K562 (cell line): ENCODE measurements around the gene UNC5B. TPM values are rescaled to one million over a fixed set of nuclear protein-coding genes. Genes with fewer than 3 reads are reported as not detected.

Experiments used
- GABPA ChIP-seq: fragments of 200-800 bp; sonication (Bioruptor generic); conservative IDR thresholded peaks from 2 replicates; pipeline ENCODE4 v1.6.1; 2016; ENCODE audit warnings: low read depth, missing genetic modification characterization, missing compliant biosample characterization
- MAFF ChIP-seq: IDR thresholded peaks from 2 replicates; pipeline ENCODE4 v1.6.1; 2012; ENCODE audit warnings: low read length, improper control_type of control experiment
- NFE2 ChIP-seq: IDR thresholded peaks from 2 replicates; pipeline ENCODE4 v1.6.1; 2014; ENCODE audit warnings: antibody characterized with exemption, low read depth
- RBM14 ChIP-seq: fragments of 200-400 bp; formaldehyde crosslinking; IDR thresholded peaks from 2 replicates; pipeline ENCODE4 v1.6.1; 2018; ENCODE audit warnings: low read depth, mild to moderate bottlenecking, low read length, moderate library complexity, borderline replicate concordance; ENCODE audit not compliant: insufficient read depth
- RBM15 ChIP-seq: fragments of 200-400 bp; formaldehyde crosslinking; IDR thresholded peaks from 2 replicates; pipeline ENCODE4 v1.6.1; 2018; ENCODE audit warnings: mild to moderate bottlenecking, low read length, moderate library complexity; ENCODE audit not compliant: insufficient read depth
- SIN3B ChIP-seq: fragments of 450-650 bp; IDR thresholded peaks from 2 replicates; pipeline ENCODE4 v1.6.1; 2017; ENCODE audit warnings: low read depth, mild to moderate bottlenecking, moderate library complexity
- ZBTB17 ChIP-seq: fragments of 450-650 bp; formaldehyde crosslinking; IDR thresholded peaks from 2 replicates; pipeline ENCODE4 v1.4.0; 2020; ENCODE audit warnings: mild to moderate bottlenecking
- ZFP30 ChIP-seq: fragments of 250-450 bp; sonication (Bioruptor Pico); IDR thresholded peaks from 2 replicates; pipeline ENCODE4 v1.8.0; 2022; ENCODE audit warnings: moderate library complexity, mild to moderate bottlenecking, inconsistent platforms, borderline replicate concordance
- ZKSCAN3 ChIP-seq: fragments of 250-450 bp; sonication (Bioruptor Pico); IDR thresholded peaks from 2 replicates; pipeline ENCODE4 v1.4.0; 2020
- ZMIZ1 ChIP-seq, 2 experiments: fragments of 150-350 bp in 1 of 2; IDR thresholded peaks; 2 replicates each; pipeline ENCODE4 v1.6.1; 2012 to 2016; ENCODE audit warnings: low read depth in 2 of 2, low read length in 2 of 2, mild to moderate bottlenecking in 1 of 2, moderate library complexity in 1 of 2
- ZNF12 ChIP-seq: sonication (generic); formaldehyde crosslinking; IDR thresholded peaks from 2 replicates; pipeline ENCODE4 v1.4.0; 2020; ENCODE audit warnings: mild to moderate bottlenecking, missing genetic modification reagents
- ZNF23 ChIP-seq: fragments of 250-450 bp; sonication (Bioruptor Pico); IDR thresholded peaks from 2 replicates; pipeline ENCODE4 v1.4.0; 2020; ENCODE audit warnings: mild to moderate bottlenecking
- ZNF57 ChIP-seq: fragments of 450-650 bp; formaldehyde crosslinking; IDR thresholded peaks from 2 replicates; pipeline ENCODE4 v1.4.0; 2020; ENCODE audit warnings: mild to moderate bottlenecking, moderate library complexity
- polyA plus RNA-seq, 8 experiments: library from polyadenylated mRNA; depleted of rRNA in 4 of 8; stranded (reverse) in 5 of 8; unstranded in 3 of 8; fragments of >200 nt; fragmentation: Nextera tagmentation in 2 of 8; fragmentation: Illumina TruSeq in 1 of 8; extraction: Ambion mirVana in 2 of 8; extraction: Trizol in 1 of 8; gene quantifications; 2 replicates each; pipeline versions ENCODE4 v1.2.1 to v1.2.3, GENCODE V29; 2011 to 2014; ENCODE audit warnings: inconsistent platforms in 1 of 8, missing spikeins in 1 of 8
- total RNA-seq, 7 experiments: library from RNA; depleted of rRNA in 6 of 7; stranded (reverse); fragments of >200 nt in 6 of 7; fragmentation: Illumina TruSeq in 2 of 7; extraction: Trizol in 2 of 7; gene quantifications; 2 replicates each; pipeline versions ENCODE4 v1.2.1 to v1.2.3, GENCODE V29; 2011 to 2021; ENCODE audit warnings: low replicate concordance in 1 of 7
- TF ChIP-seq, protein P1 (sequence below): fragments of 150-350 bp; conservative IDR thresholded peaks from 2 replicates; pipeline ENCODE4 v1.6.1; 2014; ENCODE audit warnings: low read length
- TF ChIP-seq, protein P2 (sequence below): fragments of 450-650 bp; IDR thresholded peaks from 2 replicates; pipeline ENCODE4 v1.6.1; 2018; ENCODE audit not compliant: partially characterized antibody
- TF ChIP-seq, protein P3 (sequence below), 2 experiments: fragments of 450-650 bp; IDR thresholded peaks; 2 replicates each; pipeline ENCODE4 v1.6.1; 2016

UNC5B gene
- total and polyA plus RNA-seq, 9 of the 15 experiments (the other 6 are each of a cell fraction or from before 2014, with no cell fraction given): 0.10 to 8.4 (median 2.1) TPM

DNA sequence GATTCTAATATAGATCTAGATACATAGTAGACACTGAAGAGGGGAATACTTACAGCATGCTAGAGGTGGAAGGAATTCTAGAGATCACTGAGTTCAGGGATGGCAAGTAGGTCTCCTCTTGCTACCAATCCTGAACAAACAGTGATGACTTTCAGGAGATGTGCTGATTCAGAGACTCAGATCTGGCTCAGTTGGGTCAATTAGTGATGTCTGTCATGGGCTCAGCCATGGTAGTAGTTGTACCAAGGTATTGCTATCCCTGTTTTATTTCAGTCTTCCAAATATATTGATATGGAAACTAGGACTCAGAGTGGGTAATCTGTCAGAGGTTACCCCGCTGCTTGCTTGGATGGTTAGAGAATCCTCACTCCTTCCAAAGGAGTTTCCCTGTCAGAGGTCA is 38.5 kb downstream of the UNC5B start (continued):
- peak in 1 of 2 experiments; percentile 72; a peak in 2 of 4 replicates for TF ChIP-seq ZMIZ1 (IDR thresholded peaks at IDR 0.05; ENCODE audit: low read depth in 2 of 2, low read length in 2 of 2)
- no peak for TF ChIP-seq ZNF12 (CRISPR knock-in tag)
- TF ChIP-seq, protein P1, sequence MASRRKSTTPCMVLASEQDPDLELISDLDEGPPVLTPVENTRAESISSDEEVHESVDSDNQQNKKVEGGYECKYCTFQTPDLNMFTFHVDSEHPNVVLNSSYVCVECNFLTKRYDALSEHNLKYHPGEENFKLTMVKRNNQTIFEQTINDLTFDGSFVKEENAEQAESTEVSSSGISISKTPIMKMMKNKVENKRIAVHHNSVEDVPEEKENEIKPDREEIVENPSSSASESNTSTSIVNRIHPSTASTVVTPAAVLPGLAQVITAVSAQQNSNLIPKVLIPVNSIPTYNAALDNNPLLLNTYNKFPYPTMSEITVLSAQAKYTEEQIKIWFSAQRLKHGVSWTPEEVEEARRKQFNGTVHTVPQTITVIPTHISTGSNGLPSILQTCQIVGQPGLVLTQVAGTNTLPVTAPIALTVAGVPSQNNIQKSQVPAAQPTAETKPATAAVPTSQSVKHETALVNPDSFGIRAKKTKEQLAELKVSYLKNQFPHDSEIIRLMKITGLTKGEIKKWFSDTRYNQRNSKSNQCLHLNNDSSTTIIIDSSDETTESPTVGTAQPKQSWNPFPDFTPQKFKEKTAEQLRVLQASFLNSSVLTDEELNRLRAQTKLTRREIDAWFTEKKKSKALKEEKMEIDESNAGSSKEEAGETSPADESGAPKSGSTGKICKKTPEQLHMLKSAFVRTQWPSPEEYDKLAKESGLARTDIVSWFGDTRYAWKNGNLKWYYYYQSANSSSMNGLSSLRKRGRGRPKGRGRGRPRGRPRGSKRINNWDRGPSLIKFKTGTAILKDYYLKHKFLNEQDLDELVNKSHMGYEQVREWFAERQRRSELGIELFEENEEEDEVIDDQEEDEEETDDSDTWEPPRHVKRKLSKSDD: no peak
- TF ChIP-seq, protein P2, sequence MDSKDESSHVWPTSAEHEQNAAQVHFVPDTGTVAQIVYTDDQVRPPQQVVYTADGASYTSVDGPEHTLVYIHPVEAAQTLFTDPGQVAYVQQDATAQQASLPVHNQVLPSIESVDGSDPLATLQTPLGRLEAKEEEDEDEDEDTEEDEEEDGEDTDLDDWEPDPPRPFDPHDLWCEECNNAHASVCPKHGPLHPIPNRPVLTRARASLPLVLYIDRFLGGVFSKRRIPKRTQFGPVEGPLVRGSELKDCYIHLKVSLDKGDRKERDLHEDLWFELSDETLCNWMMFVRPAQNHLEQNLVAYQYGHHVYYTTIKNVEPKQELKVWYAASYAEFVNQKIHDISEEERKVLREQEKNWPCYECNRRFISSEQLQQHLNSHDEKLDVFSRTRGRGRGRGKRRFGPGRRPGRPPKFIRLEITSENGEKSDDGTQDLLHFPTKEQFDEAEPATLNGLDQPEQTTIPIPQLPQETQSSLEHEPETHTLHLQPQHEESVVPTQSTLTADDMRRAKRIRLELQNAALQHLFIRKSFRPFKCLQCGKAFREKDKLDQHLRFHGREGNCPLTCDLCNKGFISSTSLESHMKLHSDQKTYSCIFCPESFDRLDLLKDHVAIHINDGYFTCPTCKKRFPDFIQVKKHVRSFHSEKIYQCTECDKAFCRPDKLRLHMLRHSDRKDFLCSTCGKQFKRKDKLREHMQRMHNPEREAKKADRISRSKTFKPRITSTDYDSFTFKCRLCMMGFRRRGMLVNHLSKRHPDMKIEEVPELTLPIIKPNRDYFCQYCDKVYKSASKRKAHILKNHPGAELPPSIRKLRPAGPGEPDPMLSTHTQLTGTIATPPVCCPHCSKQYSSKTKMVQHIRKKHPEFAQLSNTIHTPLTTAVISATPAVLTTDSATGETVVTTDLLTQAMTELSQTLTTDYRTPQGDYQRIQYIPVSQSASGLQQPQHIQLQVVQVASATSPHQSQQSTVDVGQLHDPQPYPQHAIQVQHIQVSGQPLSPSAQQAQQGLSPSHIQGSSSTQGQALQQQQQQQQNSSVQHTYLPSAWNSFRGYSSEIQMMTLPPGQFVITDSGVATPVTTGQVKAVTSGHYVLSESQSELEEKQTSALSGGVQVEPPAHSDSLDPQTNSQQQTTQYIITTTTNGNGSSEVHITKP: no peak
- no peak for TF ChIP-seq ZKSCAN3
- TF ChIP-seq ZBTB17 (CRISPR knock-in tag): peak; percentile 97
- no peak for TF ChIP-seq ZNF57
- TF ChIP-seq MAFF: peak; percentile 4; the same call in 1 of the 2 replicates
- no peak for TF ChIP-seq GABPA (tag)
- no peak for TF ChIP-seq ZFP30 (CRISPR knock-in tag)
- TF ChIP-seq SIN3B: no peak
- TF ChIP-seq ZNF23: peak; percentile 99
- TF ChIP-seq, protein P3, sequence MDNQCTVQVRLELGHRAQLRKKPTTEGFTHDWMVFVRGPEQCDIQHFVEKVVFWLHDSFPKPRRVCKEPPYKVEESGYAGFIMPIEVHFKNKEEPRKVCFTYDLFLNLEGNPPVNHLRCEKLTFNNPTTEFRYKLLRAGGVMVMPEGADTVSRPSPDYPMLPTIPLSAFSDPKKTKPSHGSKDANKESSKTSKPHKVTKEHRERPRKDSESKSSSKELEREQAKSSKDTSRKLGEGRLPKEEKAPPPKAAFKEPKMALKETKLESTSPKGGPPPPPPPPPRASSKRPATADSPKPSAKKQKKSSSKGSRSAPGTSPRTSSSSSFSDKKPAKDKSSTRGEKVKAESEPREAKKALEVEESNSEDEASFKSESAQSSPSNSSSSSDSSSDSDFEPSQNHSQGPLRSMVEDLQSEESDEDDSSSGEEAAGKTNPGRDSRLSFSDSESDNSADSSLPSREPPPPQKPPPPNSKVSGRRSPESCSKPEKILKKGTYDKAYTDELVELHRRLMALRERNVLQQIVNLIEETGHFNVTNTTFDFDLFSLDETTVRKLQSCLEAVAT (IDR thresholded peaks at IDR 0.05): peak in 1 of 2 experiments; percentile 96; a peak in 2 of 4 replicates
- TF ChIP-seq RBM15: no peak
- no peak for TF ChIP-seq NFE2
- TF ChIP-seq RBM14: no peak
